Right atrium auricular region (tissue), 2 donors: ENCODE measurements around the gene LYPD8. TPM values are rescaled to one million over a fixed set of nuclear protein-coding genes. Genes with fewer than 3 reads are reported as not detected.
"Not testable (repeated sequence)": the region's sequence is repeated elsewhere in the genome, so short reads cannot be mapped to it uniquely, and the experiment has no call there.

Experiments
- DNase-seq: peaks from one replicate; pipeline ENCODE4 v3.0.0-alpha.2; 2019; ENCODE audit warnings: low spot score
- H3K27ac ChIP-seq, 2 donors: fragments of 200-600 bp; sonication (generic); 1 replicate in 1 of 2; 2 replicates in 1 of 2; pipeline ENCODE4 v1.5.1; 2016 to 2019
- H3K27me3 ChIP-seq, 2 donors: fragments of 200-600 bp; sonication (generic); one replicate each; pipeline versions ENCODE4 v1.5.1 to v1.6.0; 2017 to 2019
- H3K36me3 ChIP-seq: fragments of 200-600 bp; sonication (generic); one replicate; pipeline ENCODE4 v1.5.1; 2016
- H3K4me1 ChIP-seq, 2 donors: fragments of 200-600 bp; sonication (generic); one replicate each; pipeline versions ENCODE4 v1.5.1 to v1.6.0; 2017 to 2019
- H3K4me3 ChIP-seq, 2 donors: fragments of 200-600 bp; sonication (generic); 1 replicate in 1 of 2; 2 replicates in 1 of 2; pipeline ENCODE4 v1.5.1; 2017 to 2019; ENCODE audit warnings: mild to moderate bottlenecking in 1 of 2, moderate library complexity in 1 of 2
- H3K9me3 ChIP-seq, 2 donors: fragments of 200-600 bp; sonication (generic); one replicate each; pipeline ENCODE4 v1.5.1; 2019
- CTCF ChIP-seq, 2 donors: fragments of 200-600 bp; sonication (generic); IDR thresholded peaks; one replicate each; pipeline ENCODE4 v1.5.1; 2019; ENCODE audit warnings: antibody characterized with exemption in 2 of 2
- total RNA-seq, 2 donors: library from RNA; depleted of rRNA; stranded (reverse); fragments of >200 nt; gene quantifications; one replicate each; pipeline ENCODE4 v1.1.0, GENCODE V29; 2016

Gene LYPD8
- total RNA-seq = not detected

GRCh38 chr1:248755517-248755916 lies at the start of gene LYPD8:
Gene LYPD8 (minus strand): TSS chr1:248755759. CDS start chr1:248751081, 4,678 bp downstream.
- no peak for DNase-seq
- Histone ChIP-seq H3K36me3 (no peaks in the 10 kb centered on the region), H3K27me3 (no peaks in the 10 kb centered on the region), H3K4me3 (no peak within 1 kb of the TSS), H3K4me1 (no peaks in the 10 kb centered on the region), H3K9me3 (no peaks in the 10 kb centered on the region), H3K27ac (no peak within 1 kb of the TSS)
- TF ChIP-seq CTCF (IDR thresholded peaks at IDR 0.05) = no peak

GRCh38 chr1:248804771-248805681 lies 49.5 kb upstream of the LYPD8 start:
- Histone ChIP-seq H3K4me1 (peaks cover 0 to 1% of the 10 kb centered on the region in 2 donors), H3K9me3 (no peaks in the 10 kb centered on the region), H3K36me3 (no peaks in the 10 kb centered on the region), H3K27me3 (no peaks in the 10 kb centered on the region), H3K27ac (no peak overlapping the region), H3K4me3 (no peak overlapping the region)
- no peak for DNase-seq
- no peak for TF ChIP-seq CTCF (IDR thresholded peaks at IDR 0.05)

GRCh38 chr1:248803501-248803900 lies 47.9 kb upstream of the LYPD8 start:
- H3K9me3 ChIP-seq, H3K27ac ChIP-seq, H3K27me3 ChIP-seq, H3K4me1 ChIP-seq, DNase-seq, H3K4me3 ChIP-seq, H3K36me3 ChIP-seq: not testable (repeated sequence)

- H3K4me1 ChIP-seq = no peaks in the 10 kb centered on the region
Observed at GRCh38 chr1:248802454-248802853, 46.9 kb upstream of the LYPD8 start.

GRCh38 chr1:248800459-248800858 lies 44.9 kb upstream of the LYPD8 start:
- TF ChIP-seq CTCF (IDR thresholded peaks at IDR 0.05) = no peak
- Histone ChIP-seq H3K27me3 (no peaks in the 10 kb centered on the region), H3K9me3 (peaks cover 0 to 2% of the 10 kb centered on the region in 2 donors), H3K27ac (no peak overlapping the region), H3K4me3 (no peak overlapping the region), H3K4me1 (no peaks in the 10 kb centered on the region), H3K36me3 (no peaks in the 10 kb centered on the region)
- DNase-seq = no peak

More at GRCh38 chr1:248802454-248802853, 46.9 kb upstream of the LYPD8 start:
- DNase-seq = no peak
- no peaks in the 10 kb centered on the region for H3K27me3 ChIP-seq
- H3K4me3 ChIP-seq = no peak overlapping the region
- no peak overlapping the region for H3K27ac ChIP-seq
- TF ChIP-seq CTCF (IDR thresholded peaks at IDR 0.05) = no peak
- H3K9me3 ChIP-seq = no peaks in the 10 kb centered on the region
- H3K36me3 ChIP-seq = no peaks in the 10 kb centered on the region

- Histone ChIP-seq H3K9me3 (peaks cover 0 to 17% of the 10 kb centered on the region in 2 donors), H3K4me3 (no peak overlapping the region), H3K27me3 (no peaks in the 10 kb centered on the region), H3K27ac (no peak overlapping the region), H3K4me1 (no peaks in the 10 kb centered on the region), H3K36me3 (no peaks in the 10 kb centered on the region)
- TF ChIP-seq CTCF (IDR thresholded peaks at IDR 0.05) = no peak
- DNase-seq = no peak
Observed at GRCh38 chr1:248798791-248799190, 43.2 kb upstream of the LYPD8 start.

- H3K36me3 ChIP-seq, H3K27me3 ChIP-seq, DNase-seq, H3K27ac ChIP-seq, H3K4me3 ChIP-seq, H3K4me1 ChIP-seq: not testable (repeated sequence)
- H3K9me3 ChIP-seq = peaks cover 0 to 17% of the 10 kb centered on the region in 2 donors
Observed at GRCh38 chr1:248794663-248795062, 39.1 kb upstream of the LYPD8 start.
